DND-41 (cell line): ENCODE data around the gene SENP8.

Experiments used
- ATAC-seq: fragments of 200-7000 bp; cut with Tn5 transposase; 3 replicates; pipeline ENCODE4 v1.9.1; 2021; ENCODE audit warnings: low read depth; ENCODE audit not compliant: insufficient read depth
- DNase-seq: peaks from one replicate; pipeline ENCODE4 v3.0.0-alpha.2; 2020
- H2AFZ ChIP-seq: 2 replicates; pipeline ENCODE4 v1.6.0; 2012; ENCODE audit warnings: low read depth, low read length
- H3K27ac ChIP-seq: 2 replicates; pipeline ENCODE4 v1.5.1; 2012; ENCODE audit warnings: low read length, inconsistent platforms
- H3K27me3 ChIP-seq: fragments of 200-600 bp; sonication (generic); 2 replicates; pipeline ENCODE4 v1.6.0; 2012; ENCODE audit warnings: low read length, mild to moderate bottlenecking, inconsistent platforms; ENCODE audit not compliant: insufficient read depth, poor library complexity
- H3K36me3 ChIP-seq: 2 replicates; pipeline ENCODE4 v1.5.1; 2012; ENCODE audit warnings: low read length, inconsistent platforms; ENCODE audit not compliant: insufficient read depth
- H3K4me1 ChIP-seq: 2 replicates; pipeline ENCODE4 v1.5.1; 2012; ENCODE audit warnings: mild to moderate bottlenecking, low read length; ENCODE audit not compliant: insufficient read depth
- H3K4me2 ChIP-seq: 2 replicates; pipeline ENCODE4 v1.6.0; 2012; ENCODE audit warnings: mild to moderate bottlenecking, moderate library complexity, low read length, inconsistent platforms; ENCODE audit not compliant: insufficient read depth
- H3K4me3 ChIP-seq, 2 experiments: fragments of 200-600 bp in 1 of 2; shearing (Covaris generic) in 1 of 2; 2 replicates each; pipeline ENCODE4 v1.5.1; 2012 to 2016; ENCODE audit warnings: inconsistent platforms in 2 of 2, low read length in 2 of 2, mild to moderate bottlenecking in 2 of 2, low read depth in 1 of 2, moderate library complexity in 1 of 2
- H3K79me2 ChIP-seq: 2 replicates; pipeline ENCODE4 v1.6.0; 2012; ENCODE audit warnings: low read length, inconsistent platforms; ENCODE audit not compliant: insufficient read depth
- H3K9ac ChIP-seq: 2 replicates; pipeline ENCODE4 v1.6.0; 2012; ENCODE audit warnings: low read depth, mild to moderate bottlenecking, inconsistent platforms, low read length, moderate library complexity
- H3K9me3 ChIP-seq: 2 replicates; pipeline ENCODE4 v1.5.1; 2012; ENCODE audit warnings: low read length, moderate library complexity, mild to moderate bottlenecking, inconsistent platforms; ENCODE audit not compliant: insufficient read depth, severe bottlenecking
- H4K20me1 ChIP-seq: 2 replicates; pipeline ENCODE4 v1.6.0; 2012; ENCODE audit warnings: low read length; ENCODE audit not compliant: insufficient read depth
- CTCF ChIP-seq: IDR thresholded peaks from 2 replicates; pipeline ENCODE4 v1.5.1; 2012; ENCODE audit warnings: borderline replicate concordance, low read length, moderate library complexity, mild to moderate bottlenecking; ENCODE audit not compliant: poor library complexity, severe bottlenecking; ENCODE audit errors: extremely low read depth
- EZH2 ChIP-seq: IDR thresholded peaks from 3 replicates; pipeline ENCODE4 v1.6.1; 2012; ENCODE audit warnings: borderline replicate concordance, low read depth, mild to moderate bottlenecking, moderate library complexity, low read length, inconsistent platforms; ENCODE audit not compliant: severe bottlenecking

Gene SENP8

GRCh38 chr15:72136170-72137051 is 18.2 kb downstream of the SENP8 start:
- no peaks in the 10 kb centered on the region for H3K27me3 ChIP-seq
- no peak for DNase-seq
- no peaks in the 10 kb centered on the region for H3K36me3 ChIP-seq
- no peak overlapping the region for H3K27ac ChIP-seq
- ATAC-seq: no peak
- no peaks in the 10 kb centered on the region for H4K20me1 ChIP-seq
- no peak overlapping the region for H2AFZ ChIP-seq
- no peak overlapping the region for H3K4me2 ChIP-seq
- no peaks in the 10 kb centered on the region for H3K9me3 ChIP-seq
- H3K79me2 ChIP-seq: no peaks in the 10 kb centered on the region
- no peak overlapping the region for H3K4me3 ChIP-seq
- no peak overlapping the region for H3K9ac ChIP-seq
- no peaks in the 10 kb centered on the region for H3K4me1 ChIP-seq
- no peak for TF ChIP-seq CTCF
- no peak for TF ChIP-seq EZH2

DNA sequence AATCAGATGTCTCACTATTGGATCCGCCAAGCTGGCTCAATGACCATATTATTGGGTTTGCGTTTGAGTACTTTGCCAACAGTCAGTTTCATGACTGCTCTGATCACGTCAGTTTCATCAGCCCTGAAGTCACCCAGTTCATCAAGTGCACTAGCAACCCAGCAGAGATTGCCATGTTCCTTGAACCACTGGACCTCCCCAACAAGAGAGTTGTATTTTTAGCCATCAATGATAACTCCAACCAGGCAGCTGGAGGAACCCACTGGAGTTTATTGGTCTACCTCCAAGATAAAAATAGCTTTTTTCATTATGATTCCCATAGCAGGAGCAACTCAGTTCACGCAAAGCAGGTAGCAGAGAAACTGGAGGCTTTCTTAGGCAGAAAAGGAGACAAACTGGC is 21.5 kb downstream of the SENP8 start:
- no peak for ATAC-seq

GRCh38 chr15:72140088-72140487 is 21.9 kb downstream of the SENP8 start:
- no peak overlapping the region for H3K4me2 ChIP-seq
- no peak overlapping the region for H2AFZ ChIP-seq
- H3K79me2 ChIP-seq: no peaks in the 10 kb centered on the region
- DNase-seq: no peak
- TF ChIP-seq EZH2 (no peak), CTCF (no peak)
- no peaks in the 10 kb centered on the region for H4K20me1 ChIP-seq
- no peaks in the 10 kb centered on the region for H3K4me1 ChIP-seq
- no peaks in the 10 kb centered on the region for H3K9me3 ChIP-seq
- H3K36me3 ChIP-seq: no peaks in the 10 kb centered on the region
- H3K9ac ChIP-seq: no peak overlapping the region
- ATAC-seq: no peak
- H3K27ac ChIP-seq: no peak overlapping the region
- no peak overlapping the region for H3K4me3 ChIP-seq
- H3K27me3 ChIP-seq: no peaks in the 10 kb centered on the region

More for the DNA sequence above, 21.5 kb downstream of the SENP8 start:
- Histone ChIP-seq H3K4me3 (no peak overlapping the region), H2AFZ (no peak overlapping the region), H3K4me2 (no peak overlapping the region), H3K9ac (no peak overlapping the region), H3K4me1 (no peaks in the 10 kb centered on the region), H3K27me3 (no peaks in the 10 kb centered on the region), H4K20me1 (no peaks in the 10 kb centered on the region), H3K9me3 (no peaks in the 10 kb centered on the region), H3K79me2 (no peaks in the 10 kb centered on the region), H3K36me3 (no peaks in the 10 kb centered on the region), H3K27ac (no peak overlapping the region)
- TF ChIP-seq EZH2: no peak
- no peak for TF ChIP-seq CTCF
- DNase-seq: no peak
